G401 (cell line): ENCODE results near the gene CD19. TPM values are rescaled to one million over a fixed set of nuclear protein-coding genes. Genes with fewer than 3 reads are reported as not detected.
A peak's percentile ranks its signal among the peaks of the same experiment; 100 is the strongest.
"Not testable (repeated sequence)": the region's sequence is repeated elsewhere in the genome, so short reads cannot be mapped to it uniquely, and the experiment has no call there.

Experiments
- DNase-seq: peaks from one replicate; pipeline ENCODE4 v3.0.0-alpha.2; 2015; ENCODE audit warnings: low spot score
- in situ Hi-C: cut with HindIII; loops from 2 replicates; pipeline ENCODE4 v1.10.0; 2016; ENCODE audit warnings: low sequenced_read_pairs, mixed read lengths
- total RNA-seq: library from RNA; depleted of rRNA; stranded (reverse); fragments of >200 nt; shearing (Covaris generic); gene quantifications from 2 replicates; pipeline ENCODE4 v1.2.3, GENCODE V29; 2014

Gene CD19
- total RNA-seq, 1 experiment from 2014 or later = 0.10 TPM

DNA sequence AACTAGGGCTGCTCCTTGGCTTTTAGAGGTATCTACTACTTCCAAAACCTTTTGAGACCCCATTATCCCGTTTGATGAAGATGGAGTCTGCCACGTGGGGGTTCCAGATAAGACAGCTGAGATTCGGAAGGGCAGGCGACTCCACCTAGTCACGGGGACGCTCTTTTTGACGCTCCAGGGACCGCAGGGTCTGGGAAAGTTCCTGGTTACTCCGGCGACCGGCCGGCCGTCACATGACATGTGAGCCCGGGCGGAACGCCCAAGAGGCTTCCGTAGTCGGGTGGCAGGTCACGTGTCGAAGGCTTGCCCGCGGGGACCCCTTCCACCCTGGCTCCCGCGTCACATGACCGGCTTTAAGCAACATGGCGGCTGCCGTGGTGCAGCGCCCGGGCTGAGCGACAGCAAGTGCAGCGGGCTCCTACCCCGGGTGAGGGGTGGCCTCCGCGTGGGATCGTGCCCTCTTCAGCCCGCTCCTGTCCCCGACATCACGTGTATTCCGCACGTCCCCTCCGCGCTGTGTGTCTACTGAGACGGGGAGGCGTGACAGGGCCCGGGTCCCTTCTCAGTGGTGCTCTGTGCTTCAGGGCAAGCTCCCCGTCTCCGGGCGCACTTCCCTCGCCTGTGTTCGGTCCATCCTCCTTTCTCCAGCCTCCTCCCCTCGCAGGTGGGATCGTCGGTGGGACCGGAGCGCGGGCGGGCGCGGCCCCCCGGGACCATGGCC, 42.8 kb downstream of the CD19 start, which contains the start of gene SPNS1:
Gene SPNS1 (plus strand): TSS at position 342 of the 721 bp plus-strand sequence. CDS start 374 bp downstream, at position 716.
- peak; percentile 94 for DNase-seq
- in situ Hi-C loops = no loop called here

DNA sequence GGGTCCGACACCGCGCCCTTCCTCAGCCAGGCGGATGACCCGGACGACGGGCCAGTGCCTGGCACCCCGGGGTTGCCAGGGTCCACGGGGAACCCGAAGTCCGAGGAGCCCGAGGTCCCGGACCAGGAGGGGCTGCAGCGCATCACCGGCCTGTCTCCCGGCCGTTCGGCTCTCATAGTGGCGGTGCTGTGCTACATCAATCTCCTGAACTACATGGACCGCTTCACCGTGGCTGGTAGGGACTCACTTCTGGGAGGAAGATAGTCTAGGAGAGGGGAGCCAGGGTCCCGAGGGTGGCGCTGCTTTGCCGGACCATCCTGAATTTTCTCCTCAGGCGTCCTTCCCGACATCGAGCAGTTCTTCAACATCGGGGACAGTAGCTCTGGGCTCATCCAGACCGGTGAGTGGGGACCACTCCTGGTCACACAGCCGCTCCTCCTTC, 43.4 kb downstream of the CD19 start:
- DNase-seq = no peak
- in situ Hi-C loops = no loop called here

DNA sequence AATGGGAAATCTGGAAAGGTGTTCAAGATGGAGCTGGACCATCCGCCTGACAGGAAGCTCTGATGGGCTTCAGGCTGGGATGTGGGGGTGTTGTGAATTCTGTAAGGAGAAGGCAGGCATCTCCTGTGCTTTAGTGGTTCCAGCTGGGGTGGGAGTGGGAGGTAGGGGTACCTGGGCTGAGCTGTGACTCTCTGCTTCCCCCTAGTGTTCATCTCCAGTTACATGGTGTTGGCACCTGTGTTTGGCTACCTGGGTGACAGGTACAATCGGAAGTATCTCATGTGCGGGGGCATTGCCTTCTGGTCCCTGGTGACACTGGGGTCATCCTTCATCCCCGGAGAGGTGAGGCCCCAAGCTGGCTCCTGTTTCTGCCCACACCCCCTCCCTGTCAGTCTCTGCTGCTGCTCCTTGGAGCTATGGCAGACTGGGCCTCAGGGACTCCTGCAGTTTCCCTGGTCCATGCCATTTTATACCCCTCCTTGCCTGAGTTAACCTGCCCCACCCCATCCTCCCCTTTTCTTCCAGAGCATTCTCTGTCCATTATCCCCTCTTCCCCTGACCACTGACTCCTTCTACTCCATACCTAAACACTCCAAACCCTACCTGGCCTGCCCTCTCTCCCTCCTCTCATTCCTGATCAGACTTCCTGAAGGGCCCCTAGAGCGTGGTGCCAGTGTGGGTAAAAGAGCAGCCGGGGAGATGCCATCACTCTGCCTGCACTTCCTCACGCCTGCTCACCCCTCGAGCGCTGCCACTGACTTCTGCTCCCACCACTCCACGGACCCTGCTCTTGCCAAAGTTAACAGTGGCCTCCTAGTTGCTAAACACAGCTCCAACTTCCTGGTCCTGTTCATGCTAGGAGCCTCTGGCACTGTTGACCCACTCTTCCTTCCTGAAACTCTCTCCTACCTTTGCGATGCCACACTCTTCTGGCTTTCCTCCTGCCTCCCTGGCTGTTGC, 46.2 kb downstream of the CD19 start:
- peak; percentile 18 for DNase-seq
- in situ Hi-C loops = no loop called here

DNA sequence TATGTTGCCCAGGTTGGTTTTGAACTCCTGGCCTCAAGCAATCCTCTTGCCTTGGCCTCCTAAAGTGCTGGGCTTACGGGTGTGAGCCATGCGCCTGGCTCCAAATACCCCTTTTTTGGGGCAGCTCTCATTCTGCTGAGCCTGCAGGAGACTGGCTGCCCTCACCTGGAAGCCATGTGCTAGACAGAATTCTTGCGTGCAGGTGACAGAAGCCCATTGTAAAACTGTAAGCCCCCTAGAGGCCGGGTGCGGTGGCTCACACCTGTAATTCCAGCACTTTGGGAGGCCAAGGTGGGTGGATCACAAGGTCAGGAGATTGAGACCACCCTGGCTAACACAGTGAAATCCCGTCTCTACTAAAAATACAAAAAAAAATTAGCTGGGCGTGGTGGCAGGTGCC, 48.6 kb downstream of the CD19 start:
- DNase-seq, in situ Hi-C loops: not testable (repeated sequence)

DNA sequence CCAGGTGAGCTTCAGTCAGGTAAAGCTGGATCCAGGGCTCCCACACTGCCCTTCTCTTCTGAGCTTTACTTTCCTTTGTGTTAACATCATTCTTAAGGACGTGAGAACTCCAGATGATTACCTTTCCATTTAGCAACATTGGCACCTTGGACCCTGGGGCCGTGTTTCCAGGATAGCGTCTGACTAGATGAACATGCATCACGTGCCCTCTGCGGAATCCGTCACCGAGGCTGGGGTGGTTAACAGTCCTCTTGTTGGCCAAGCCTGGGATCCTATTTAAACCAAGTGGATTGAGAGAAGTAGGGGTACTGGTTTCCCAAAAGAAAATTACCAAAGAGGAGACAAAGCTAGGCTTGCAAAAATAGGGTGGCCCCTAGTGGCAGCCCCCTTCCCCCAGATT, 49.2 kb downstream of the CD19 start:
- no peak for DNase-seq
- in situ Hi-C loops = no loop called here

DNA sequence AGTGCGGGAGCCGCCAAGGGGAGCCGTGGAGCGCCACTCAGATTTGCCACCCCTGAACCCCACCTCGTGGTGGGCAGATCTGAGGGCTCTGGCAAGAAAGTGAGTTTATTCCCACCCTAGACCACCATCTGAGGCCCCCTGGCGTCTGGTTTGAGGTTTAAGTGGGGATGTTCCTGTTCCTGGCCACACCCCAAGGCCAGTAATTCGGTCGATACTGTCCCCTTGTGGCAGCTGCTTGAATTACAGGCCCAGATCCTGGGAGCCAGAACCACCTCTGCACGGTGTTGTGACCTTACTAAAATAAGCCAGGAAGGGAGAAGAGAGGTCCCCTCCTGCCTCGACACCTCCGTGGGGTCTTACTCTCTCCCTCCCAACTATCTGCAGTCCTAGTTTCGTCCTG, 49.7 kb downstream of the CD19 start:
- DNase-seq = no peak
- in situ Hi-C loops = no loop called here

DNA sequence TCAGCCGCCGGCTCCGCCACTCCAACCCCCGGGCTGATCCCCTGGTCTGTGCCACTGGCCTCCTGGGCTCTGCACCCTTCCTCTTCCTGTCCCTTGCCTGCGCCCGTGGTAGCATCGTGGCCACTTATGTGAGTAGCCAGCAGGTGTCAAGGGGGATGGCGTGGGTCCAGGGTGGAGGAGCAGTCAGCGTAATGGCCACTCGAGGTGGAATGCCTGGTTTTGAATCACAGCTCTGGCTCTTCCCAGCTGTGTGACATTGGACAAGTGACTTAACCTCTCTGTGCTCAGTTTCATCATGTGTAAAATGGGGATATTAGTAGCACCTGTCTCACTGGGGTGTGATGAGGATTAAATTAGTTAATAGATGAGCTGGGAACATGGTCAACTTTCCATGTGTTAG, 50.6 kb downstream of the CD19 start:
- DNase-seq = no peak
- in situ Hi-C loops = no loop called here

DNA sequence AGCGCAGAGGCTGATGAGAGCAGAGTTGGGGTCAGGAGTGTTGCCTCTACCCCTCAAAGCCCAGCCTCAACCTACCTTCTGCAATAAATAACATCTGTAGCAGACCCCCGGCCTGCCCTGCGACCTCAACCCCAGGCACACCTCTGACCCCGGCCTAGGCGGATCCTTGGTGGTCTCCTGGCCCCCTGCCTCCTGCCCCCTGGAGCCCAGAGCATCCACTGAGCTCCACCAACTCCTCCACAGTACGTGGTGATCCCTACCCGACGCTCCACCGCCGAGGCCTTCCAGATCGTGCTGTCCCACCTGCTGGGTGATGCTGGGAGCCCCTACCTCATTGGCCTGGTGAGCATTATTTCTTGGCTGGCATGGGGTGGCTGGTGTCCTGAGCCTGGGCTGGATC, 51.2 kb downstream of the CD19 start:
- no peak for DNase-seq
- in situ Hi-C loops = no loop called here

DNA sequence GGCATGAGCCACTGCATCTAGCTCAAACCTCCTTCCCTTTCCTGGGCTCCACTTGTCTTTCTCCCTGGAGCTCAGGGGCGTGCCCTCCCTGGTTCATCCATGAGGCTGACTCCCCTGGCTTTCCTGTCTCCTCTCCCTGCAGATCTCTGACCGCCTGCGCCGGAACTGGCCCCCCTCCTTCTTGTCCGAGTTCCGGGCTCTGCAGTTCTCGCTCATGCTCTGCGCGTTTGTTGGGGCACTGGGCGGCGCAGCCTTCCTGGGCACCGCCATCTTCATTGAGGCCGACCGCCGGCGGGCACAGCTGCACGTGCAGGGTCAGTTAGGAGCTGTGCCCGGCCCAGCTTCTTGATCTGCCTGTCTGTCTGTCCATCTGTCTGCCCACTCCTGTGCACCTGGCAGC, 51.9 kb downstream of the CD19 start:
- in situ Hi-C loops = no loop called here
- DNase-seq = no peak

DNA sequence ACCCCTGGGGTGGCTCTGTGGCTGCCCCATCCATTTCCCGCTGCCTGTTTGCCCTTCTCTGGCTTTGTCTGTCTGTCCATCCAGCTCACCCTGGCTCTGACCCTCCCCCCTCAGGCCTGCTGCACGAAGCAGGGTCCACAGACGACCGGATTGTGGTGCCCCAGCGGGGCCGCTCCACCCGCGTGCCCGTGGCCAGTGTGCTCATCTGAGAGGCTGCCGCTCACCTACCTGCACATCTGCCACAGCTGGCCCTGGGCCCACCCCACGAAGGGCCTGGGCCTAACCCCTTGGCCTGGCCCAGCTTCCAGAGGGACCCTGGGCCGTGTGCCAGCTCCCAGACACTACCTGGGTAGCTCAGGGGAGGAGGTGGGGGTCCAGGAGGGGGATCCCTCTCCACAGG, 52.3 kb downstream of the CD19 start:
- in situ Hi-C loops = no loop called here

DNA sequence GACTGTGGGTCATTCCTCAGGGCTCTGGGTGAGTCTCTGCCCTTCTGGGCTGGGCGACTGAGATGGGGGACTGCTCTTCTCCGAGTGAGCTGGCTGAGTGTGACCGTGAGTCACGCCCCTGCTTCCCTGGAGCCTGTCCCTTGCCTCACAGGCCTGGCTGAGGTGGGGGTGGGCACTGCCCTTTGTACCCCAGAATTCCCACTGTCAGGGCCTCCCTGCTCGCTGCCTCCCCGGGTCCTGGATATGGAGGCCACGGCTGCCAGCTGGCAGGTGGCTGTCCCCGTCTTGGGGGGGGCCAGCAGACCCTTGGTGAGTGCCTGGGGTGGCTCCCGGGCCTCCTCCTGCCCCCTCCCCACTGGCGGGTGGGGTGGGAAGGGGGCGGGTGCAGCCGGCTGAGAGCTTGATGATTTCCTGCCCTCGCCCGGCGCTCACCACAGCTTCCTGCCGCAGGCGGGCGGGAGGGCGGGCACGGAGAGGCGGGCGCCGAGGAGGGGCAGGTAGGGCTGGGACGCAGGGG, 52.9 kb downstream of the CD19 start, which contains the start of gene LAT:
Gene LAT (plus strand): TSS at position 434 of the 517 bp plus-strand sequence. CDS start 366 bp downstream, outside the sequence.
- in situ Hi-C loops = no loop called here
- DNase-seq = no peak

More for the DNA sequence above, 52.3 kb downstream of the CD19 start:
- DNase-seq = no peak

DNA sequence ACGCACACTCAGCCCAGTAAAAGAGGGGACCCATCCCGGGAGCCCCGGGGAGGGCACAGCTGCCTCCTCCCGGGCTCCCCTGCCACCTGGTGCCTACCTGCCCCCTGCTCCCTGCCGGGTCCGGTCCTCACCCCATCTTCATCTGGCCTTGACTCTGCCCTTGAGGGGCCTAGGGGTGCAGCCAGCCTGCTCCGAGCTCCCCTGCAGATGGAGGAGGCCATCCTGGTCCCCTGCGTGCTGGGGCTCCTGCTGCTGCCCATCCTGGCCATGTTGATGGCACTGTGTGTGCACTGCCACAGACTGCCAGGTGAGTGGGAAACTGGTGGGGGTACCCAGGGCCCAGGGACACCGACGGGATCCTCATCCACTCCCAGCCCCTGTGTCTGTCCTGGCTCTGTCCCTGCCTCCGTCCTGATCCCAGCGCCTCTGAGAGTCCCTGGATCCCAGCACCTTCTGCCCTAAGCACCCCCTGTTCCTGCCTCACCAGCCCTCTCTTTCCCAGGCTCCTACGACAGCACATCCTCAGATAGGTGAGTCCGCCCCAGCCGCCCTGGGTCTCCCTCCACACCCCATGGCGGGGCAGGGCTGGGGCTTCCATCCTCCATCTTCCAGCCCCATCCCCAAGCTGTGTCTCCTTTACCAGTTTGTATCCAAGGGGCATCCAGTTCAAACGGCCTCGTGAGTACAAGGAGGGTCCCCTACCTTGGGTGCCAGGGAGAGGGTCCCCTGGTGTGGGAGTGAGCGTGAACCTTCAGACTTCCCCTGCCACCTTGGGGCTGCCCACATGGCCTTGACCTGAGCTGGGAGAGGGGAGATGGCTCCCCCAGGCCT, 53.7 kb downstream of the CD19 start:
- in situ Hi-C loops = no loop called here
- DNase-seq = no peak

DNA sequence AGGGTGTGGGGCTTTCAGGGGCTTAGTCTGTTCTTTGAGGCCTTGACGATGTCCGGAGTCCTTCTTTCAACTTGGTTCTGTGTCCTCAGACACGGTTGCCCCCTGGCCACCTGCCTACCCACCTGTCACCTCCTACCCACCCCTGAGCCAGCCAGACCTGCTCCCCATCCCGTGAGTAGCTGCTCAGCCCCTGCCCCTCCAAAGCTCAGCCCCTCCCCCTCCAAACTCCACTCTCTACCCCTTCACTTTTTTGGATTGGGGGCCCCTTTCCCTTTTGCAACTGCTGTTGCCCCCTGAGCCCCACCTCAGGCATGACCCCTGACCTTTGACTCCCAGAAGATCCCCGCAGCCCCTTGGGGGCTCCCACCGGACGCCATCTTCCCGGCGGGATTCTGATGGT, 54.3 kb downstream of the CD19 start:
- in situ Hi-C loops = no loop called here
- DNase-seq = no peak

DNA sequence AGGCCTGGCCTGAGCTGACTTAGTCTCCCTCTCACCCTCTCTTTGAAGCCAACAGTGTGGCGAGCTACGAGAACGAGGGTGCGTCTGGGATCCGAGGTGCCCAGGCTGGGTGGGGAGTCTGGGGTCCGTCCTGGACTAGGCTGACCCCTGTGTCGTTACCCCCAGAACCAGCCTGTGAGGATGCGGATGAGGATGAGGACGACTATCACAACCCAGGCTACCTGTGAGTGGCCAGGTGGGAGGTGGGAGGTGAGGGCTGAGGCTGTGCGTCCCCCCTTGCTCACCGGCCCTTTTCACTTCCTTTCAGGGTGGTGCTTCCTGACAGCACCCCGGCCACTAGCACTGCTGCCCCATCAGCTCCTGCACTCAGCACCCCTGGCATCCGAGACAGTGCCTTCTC, 54.7 kb downstream of the CD19 start:
- in situ Hi-C loops = no loop called here
- DNase-seq = no peak

DNA sequence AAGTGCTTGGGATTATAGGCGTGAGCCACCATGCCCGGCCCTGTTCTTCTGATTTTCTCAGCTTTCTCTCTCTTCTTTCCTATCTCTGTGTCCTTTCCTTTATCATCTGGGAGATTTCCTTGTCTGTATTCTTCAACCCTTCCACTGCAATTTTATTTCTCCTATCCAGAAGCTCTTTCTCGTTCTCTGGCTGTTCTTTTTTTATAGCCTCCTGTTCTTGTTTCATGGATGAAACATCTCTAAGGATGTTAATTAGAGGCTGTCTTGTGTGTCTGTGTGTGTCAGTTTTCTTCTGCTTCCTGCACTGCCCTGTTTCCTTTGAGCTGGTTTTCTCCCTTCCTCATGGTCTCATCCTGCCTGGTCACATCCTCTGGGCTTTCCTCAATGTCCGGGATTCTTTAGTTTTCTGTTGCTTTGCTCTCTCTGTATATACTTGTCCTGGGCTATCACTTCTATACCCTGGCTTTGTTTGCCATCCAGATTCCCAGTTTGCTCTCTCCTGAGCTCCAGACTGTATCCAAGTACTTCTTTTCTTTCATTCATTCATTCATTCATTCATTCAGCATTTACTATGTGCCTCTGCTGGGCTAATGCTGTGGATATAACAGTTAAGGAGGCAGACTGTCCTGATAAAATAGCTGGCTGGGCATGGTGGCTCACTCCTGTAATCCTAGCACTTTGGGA, 55.5 kb downstream of the CD19 start:
- DNase-seq = no peak
- in situ Hi-C loops = no loop called here
